Astrocyte (in vitro differentiated cells and primary cell): ENCODE data around the gene NSL1. TPM values are rescaled to one million over a fixed set of nuclear protein-coding genes. Genes with fewer than 3 reads are reported as not detected.

Source experiments
- DNase-seq: peaks from one replicate; pipeline ENCODE4 v3.0.0-alpha.2; 2010; ENCODE audit warnings: low read depth
- FAIRE-seq: peaks from 2 replicates; lab custom pipeline; 2011; peaks lifted over from hg19 to GRCh38; lab: Jason Lieb, UNC
- H2AFZ ChIP-seq: 2 replicates; pipeline ENCODE4 v1.6.0; 2012; ENCODE audit warnings: low read depth, low read length, inconsistent platforms
- H3K27ac ChIP-seq: 2 replicates; pipeline ENCODE4 v1.5.1; 2011; ENCODE audit warnings: low read depth, low read length, inconsistent platforms
- H3K27me3 ChIP-seq: 2 replicates; pipeline ENCODE4 v1.6.0; 2011; ENCODE audit warnings: low read length, inconsistent platforms; ENCODE audit not compliant: insufficient read depth
- H3K36me3 ChIP-seq: 2 replicates; pipeline ENCODE4 v1.5.1; 2011; ENCODE audit warnings: low read length, inconsistent platforms; ENCODE audit not compliant: insufficient read depth
- H3K4me1 ChIP-seq: 2 replicates; pipeline ENCODE4 v1.5.1; 2011; ENCODE audit warnings: low read length, inconsistent platforms; ENCODE audit not compliant: insufficient read depth
- H3K4me2 ChIP-seq: 2 replicates; pipeline ENCODE4 v1.6.0; 2012; ENCODE audit warnings: low read length, inconsistent platforms
- H3K4me3 ChIP-seq: 2 replicates; pipeline ENCODE4 v1.5.1; 2011; ENCODE audit warnings: low read depth, mild to moderate bottlenecking, low read length, inconsistent platforms; ENCODE audit not compliant: insufficient read depth
- H3K79me2 ChIP-seq: 2 replicates; pipeline ENCODE4 v1.6.0; 2012; ENCODE audit warnings: mild to moderate bottlenecking, low read length, inconsistent platforms; ENCODE audit not compliant: insufficient read depth
- H3K9ac ChIP-seq: 2 replicates; pipeline ENCODE4 v1.6.0; 2012; ENCODE audit warnings: mild to moderate bottlenecking, low read length, inconsistent platforms
- H3K9me3 ChIP-seq: 2 replicates; pipeline ENCODE4 v1.5.1; 2012; ENCODE audit warnings: low read depth, mild to moderate bottlenecking, low read length, inconsistent platforms; ENCODE audit not compliant: insufficient read depth
- H4K20me1 ChIP-seq: 2 replicates; pipeline ENCODE4 v1.6.0; 2012; ENCODE audit warnings: low read length, inconsistent platforms; ENCODE audit not compliant: insufficient read depth
- H3K27ac Mint-ChIP-seq: one replicate; pipeline ENCODE4 v1.8.0; 2021; ENCODE audit warnings: mild to moderate bottlenecking, mixed read lengths; ENCODE audit not compliant: unreplicated experiment
- H3K27me3 Mint-ChIP-seq: one replicate; pipeline ENCODE4 v1.8.0; 2021; ENCODE audit warnings: low read depth, mixed read lengths; ENCODE audit not compliant: unreplicated experiment
- H3K36me3 Mint-ChIP-seq: one replicate; pipeline ENCODE4 v1.8.0; 2021; ENCODE audit warnings: low read depth, mixed read lengths; ENCODE audit not compliant: unreplicated experiment
- H3K4me1 Mint-ChIP-seq: one replicate; pipeline ENCODE4 v1.8.0; 2021; ENCODE audit warnings: low read depth, mixed read lengths; ENCODE audit not compliant: unreplicated experiment
- H3K4me3 Mint-ChIP-seq: one replicate; pipeline ENCODE4 v1.8.0; 2021; ENCODE audit warnings: mild to moderate bottlenecking, moderate library complexity, mixed read lengths; ENCODE audit not compliant: unreplicated experiment
- H3K9me3 Mint-ChIP-seq: one replicate; pipeline ENCODE4 v1.8.0; 2021; ENCODE audit warnings: mild to moderate bottlenecking, mixed read lengths; ENCODE audit not compliant: unreplicated experiment
- CTCF ChIP-seq: IDR thresholded peaks from 2 replicates; pipeline ENCODE4 v1.5.1; 2011; ENCODE audit warnings: low read depth, mild to moderate bottlenecking, inconsistent platforms, low read length, moderate library complexity; ENCODE audit not compliant: insufficient read depth
- EZH2 ChIP-seq: IDR thresholded peaks from 2 replicates; pipeline ENCODE4 v1.6.1; 2012; ENCODE audit warnings: mild to moderate bottlenecking, low read length, inconsistent platforms; ENCODE audit not compliant: insufficient read depth
- total RNA-seq: library from RNA; stranded (reverse); gene quantifications from 2 replicates; pipeline ENCODE4 v1.2.1, GENCODE V29; 2021

The NSL1 gene
- total RNA-seq, 1 donor from 2014 or later = 22.6 TPM

GRCh38 chr1:212777151-212777550, 14.4 kb downstream of the NSL1 start:
- Histone ChIP-seq H4K20me1 (no peaks in the 10 kb centered on the region), H3K27me3 (no peaks in the 10 kb centered on the region), H3K4me2 (no peak overlapping the region), H3K9me3 (no peaks in the 10 kb centered on the region), H3K4me1 (no peaks in the 10 kb centered on the region), H3K9ac (no peak overlapping the region), H2AFZ (no peak overlapping the region), H3K36me3 (no peaks in the 10 kb centered on the region), H3K4me3 (no peak overlapping the region), H3K79me2 (no peaks in the 10 kb centered on the region), H3K27ac (no peak overlapping the region)
- H3K27me3 Mint-ChIP-seq = no peaks in the 10 kb centered on the region
- peaks cover 18% of the 10 kb centered on the region for H3K36me3 Mint-ChIP-seq
- H3K4me1 Mint-ChIP-seq = peaks cover 4% of the 10 kb centered on the region
- no peak overlapping the region for H3K4me3 Mint-ChIP-seq
- peaks cover 7% of the 10 kb centered on the region for H3K9me3 Mint-ChIP-seq
- FAIRE-seq (no peak), DNase-seq (no peak)
- TF ChIP-seq EZH2 (no peak), CTCF (no peak)
- no peak overlapping the region for H3K27ac Mint-ChIP-seq

- H2AFZ ChIP-seq = no peak overlapping the region
- peaks cover 11% of the 10 kb centered on the region for H3K9me3 Mint-ChIP-seq
- DNase-seq (no peak), FAIRE-seq (no peak)
- no peak overlapping the region for H3K4me3 Mint-ChIP-seq
- H3K27me3 Mint-ChIP-seq = no peaks in the 10 kb centered on the region
- H3K36me3 Mint-ChIP-seq = peaks cover 19% of the 10 kb centered on the region
- H3K27me3 ChIP-seq = no peaks in the 10 kb centered on the region
- no peak overlapping the region for H3K4me2 ChIP-seq
- H3K4me1 ChIP-seq = no peaks in the 10 kb centered on the region
- H3K9ac ChIP-seq = no peak overlapping the region
- peaks cover 4% of the 10 kb centered on the region for H3K4me1 Mint-ChIP-seq
- no peaks in the 10 kb centered on the region for H3K9me3 ChIP-seq
- TF ChIP-seq EZH2 (no peak), CTCF (no peak)
- no peak overlapping the region for H3K27ac Mint-ChIP-seq
- H3K79me2 ChIP-seq = peaks cover 4% of the 10 kb centered on the region
- no peaks in the 10 kb centered on the region for H4K20me1 ChIP-seq
- H3K4me3 ChIP-seq = no peak overlapping the region
- no peaks in the 10 kb centered on the region for H3K36me3 ChIP-seq
- H3K27ac ChIP-seq = no peak overlapping the region
Observed at GRCh38 chr1:212775241-212775640, 16.3 kb downstream of the NSL1 start.

DNA sequence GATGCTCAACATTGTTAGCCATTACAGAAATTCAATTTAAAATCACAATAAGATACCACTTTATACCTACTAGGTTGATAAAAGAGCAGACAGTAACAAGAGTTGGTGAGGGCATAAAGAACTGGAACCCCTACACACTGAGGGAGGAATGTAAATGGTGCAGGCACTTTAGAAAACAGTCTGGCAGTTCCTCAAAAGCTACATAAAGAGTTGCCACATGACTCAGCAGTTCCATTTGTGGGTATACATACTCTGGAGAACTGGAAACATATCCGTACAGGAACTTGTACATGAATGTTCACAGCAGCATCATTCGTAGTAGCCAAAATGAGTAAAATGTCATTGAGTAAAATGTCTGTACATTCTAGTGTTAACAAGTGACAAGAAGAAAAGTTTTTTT, 17.0 kb downstream of the NSL1 start:
- peaks cover 4% of the 10 kb centered on the region for H3K4me1 Mint-ChIP-seq
- Histone ChIP-seq H4K20me1 (no peaks in the 10 kb centered on the region), H2AFZ (no peak overlapping the region), H3K4me1 (no peaks in the 10 kb centered on the region), H3K9me3 (no peaks in the 10 kb centered on the region), H3K79me2 (peaks cover 4% of the 10 kb centered on the region), H3K27me3 (no peaks in the 10 kb centered on the region), H3K27ac (no peak overlapping the region), H3K9ac (no peak overlapping the region), H3K4me3 (no peak overlapping the region), H3K4me2 (no peak overlapping the region), H3K36me3 (no peaks in the 10 kb centered on the region)
- FAIRE-seq (no peak), DNase-seq (peak; percentile 33)
- no peak overlapping the region for H3K4me3 Mint-ChIP-seq
- peaks cover 14% of the 10 kb centered on the region for H3K9me3 Mint-ChIP-seq
- TF ChIP-seq CTCF = no peak
- no peak for TF ChIP-seq EZH2
- H3K36me3 Mint-ChIP-seq = peaks cover 22% of the 10 kb centered on the region
- H3K27me3 Mint-ChIP-seq = no peaks in the 10 kb centered on the region
- no peak overlapping the region for H3K27ac Mint-ChIP-seq
